SU-DHL-6 (cell line): ENCODE results near the gene C19orf85.
A peak's percentile ranks its signal among the peaks of the same experiment; 100 is the strongest.

Source experiments
- H2AFZ ChIP-seq: fragments of 200-600 bp; sonication (generic); 2 replicates; pipeline ENCODE4 v1.6.1; 2014; ENCODE audit warnings: low read depth, mild to moderate bottlenecking, moderate library complexity, mixed read lengths, antibody characterized with exemption, low read length; ENCODE audit not compliant: severe bottlenecking
- H3F3A ChIP-seq: fragments of 200-600 bp; shearing (Covaris generic); 2 replicates; pipeline ENCODE4 v1.6.0; 2016; ENCODE audit warnings: antibody characterized with exemption, mild to moderate bottlenecking; ENCODE audit not compliant: insufficient read depth
- H3K27ac ChIP-seq: fragments of 200-600 bp; sonication (generic); 2 replicates; pipeline ENCODE4 v1.5.1; 2016; ENCODE audit warnings: low read depth, mild to moderate bottlenecking, low read length, moderate library complexity, mixed read lengths
- H3K27me3 ChIP-seq: fragments of 200-600 bp; sonication (generic), shearing (Covaris generic); 2 replicates; pipeline ENCODE4 v1.6.0; 2014; ENCODE audit warnings: mild to moderate bottlenecking, low read length
- H3K36me3 ChIP-seq: fragments of 200-600 bp; sonication (generic); 2 replicates; pipeline ENCODE4 v1.6.1; 2014; ENCODE audit warnings: mild to moderate bottlenecking, low read length, mixed read lengths
- H3K4me2 ChIP-seq: fragments of 300-600, 200-600 bp; shearing (Covaris generic), sonication (generic); 2 replicates; pipeline ENCODE4 v1.6.0; 2014; ENCODE audit warnings: low read length, low read depth, mild to moderate bottlenecking; ENCODE audit not compliant: poor library complexity, severe bottlenecking
- H3K4me3 ChIP-seq: fragments of 200-600 bp; sonication (generic); 2 replicates; pipeline ENCODE4 v1.5.1; 2014; ENCODE audit warnings: antibody characterized with exemption, low read length, mild to moderate bottlenecking, mixed read lengths; ENCODE audit not compliant: insufficient read depth, poor library complexity, severe bottlenecking
- H3K79me2 ChIP-seq: fragments of 200-600 bp; sonication (generic); 2 replicates; pipeline ENCODE4 v1.6.1; 2014; ENCODE audit warnings: mild to moderate bottlenecking, low read length, moderate library complexity; ENCODE audit not compliant: insufficient read depth
- H3K9ac ChIP-seq: fragments of 200-600 bp; sonication (generic); 2 replicates; pipeline ENCODE4 v1.7.0; 2014; ENCODE audit warnings: mild to moderate bottlenecking, low read length
- H3K9me2 ChIP-seq: fragments of 200-600 bp; sonication (generic); replicated peaks from 2 replicates; pipeline ENCODE4 v1.6.1; 2014; ENCODE audit warnings: low read length; ENCODE audit not compliant: insufficient read depth
- H3K9me3 ChIP-seq: fragments of 200-600 bp; sonication (generic); 2 replicates; pipeline ENCODE4 v1.6.1; 2014; ENCODE audit warnings: low read length, mixed read lengths; ENCODE audit not compliant: insufficient read depth
- H4K20me1 ChIP-seq: fragments of 200-600 bp; sonication (generic); 2 replicates; pipeline ENCODE4 v1.6.1; 2014; ENCODE audit warnings: low read depth, mild to moderate bottlenecking, antibody characterized with exemption, low read length, moderate library complexity, mixed read lengths
- CTCF ChIP-seq: fragments of 200-600 bp; sonication (generic); IDR thresholded peaks from one replicate; pipeline ENCODE4 v1.5.1; 2017; ENCODE audit warnings: antibody characterized with exemption, mild to moderate bottlenecking, low read length, moderate library complexity; ENCODE audit not compliant: insufficient read depth, poor library complexity, severe bottlenecking
- EZH2phosphoT487 ChIP-seq: fragments of 200-600 bp; sonication (generic), shearing (Covaris generic); conservative IDR thresholded peaks from 2 replicates; pipeline ENCODE4 v1.6.1; 2018; ENCODE audit warnings: mild to moderate bottlenecking, antibody characterized with exemption, low read length, moderate library complexity, mixed read lengths

The C19orf85 gene

GRCh38 chr19:55463583-55464031 is 944 bp downstream of the C19orf85 start:
- Histone ChIP-seq H3K9me3 (no peaks in the 10 kb centered on the region), H2AFZ (no peak overlapping the region), H3K9me2 (no peaks in the 10 kb centered on the region), H3K79me2 (peaks cover 9% of the 10 kb centered on the region; the same call in 1 of the 2 replicates), H3K36me3 (no peaks in the 10 kb centered on the region), H3K27ac (no peak overlapping the region), H3K27me3 (no peaks in the 10 kb centered on the region), H3F3A (peaks cover 9% of the 10 kb centered on the region; the same call in 1 of the 2 replicates), H3K9ac (no peak overlapping the region), H3K4me2 (no peak overlapping the region), H3K4me3 (no peak overlapping the region), H4K20me1 (no peaks in the 10 kb centered on the region)
- TF ChIP-seq CTCF: no peak
- no peak for TF ChIP-seq EZH2phosphoT487

- Histone ChIP-seq H3K9me2 (no peaks in the 10 kb centered on the region), H4K20me1 (no peaks in the 10 kb centered on the region), H3K9me3 (no peaks in the 10 kb centered on the region), H3K27ac (no peak overlapping the region), H3K79me2 (peaks cover 9% of the 10 kb centered on the region; the same call in 1 of the 2 replicates), H3K27me3 (no peaks in the 10 kb centered on the region), H2AFZ (no peak overlapping the region), H3K36me3 (no peaks in the 10 kb centered on the region), H3F3A (peaks cover 9% of the 10 kb centered on the region; the same call in 1 of the 2 replicates), H3K4me2 (no peak overlapping the region), H3K4me3 (no peak overlapping the region), H3K9ac (no peak overlapping the region)
- TF ChIP-seq EZH2phosphoT487 (no peak), CTCF (no peak)
Measured at GRCh38 chr19:55462722-55463121, 1.8 kb downstream of the C19orf85 start.

- no peak for TF ChIP-seq CTCF
- TF ChIP-seq EZH2phosphoT487: no peak
- H3K9me3 ChIP-seq: no peaks in the 10 kb centered on the region
- H3K4me3 ChIP-seq: peak overlapping the region; percentile 64
- no peak overlapping the region for H3K27ac ChIP-seq
- H2AFZ ChIP-seq: peak overlapping the region; percentile 87
- H3K27me3 ChIP-seq: no peaks in the 10 kb centered on the region
- peaks cover 9% of the 10 kb centered on the region; the same call in 1 of the 2 replicates for H3F3A ChIP-seq
- no peaks in the 10 kb centered on the region for H4K20me1 ChIP-seq
- no peaks in the 10 kb centered on the region for H3K36me3 ChIP-seq
- H3K9me2 ChIP-seq: no peaks in the 10 kb centered on the region
- peaks cover 9% of the 10 kb centered on the region; the same call in 1 of the 2 replicates for H3K79me2 ChIP-seq
- peak overlapping the region; percentile 87 for H3K4me2 ChIP-seq
- peak overlapping the region; percentile 63 for H3K9ac ChIP-seq
Measured at GRCh38 chr19:55461974-55462626, 2.5 kb downstream of the C19orf85 start.
